AG04450 (cell line): Measurements from ENCODE around the gene TAB3. TPM values are rescaled to one million over a fixed set of nuclear protein-coding genes. Genes with fewer than 3 reads are reported as not detected.

ENCODE experiments used
- CTCF ChIA-PET: fragments of 300-600, 350-600 bp; formaldehyde crosslinking; extraction: SDS; loops from one replicate; lab custom pipeline; 2022; ENCODE audit warnings: antibody characterized with exemption, inconsistent platforms; lab: Charles Lee
- POLR2A ChIA-PET: fragments of 350-600 bp; formaldehyde crosslinking; extraction: SDS; loops from one replicate; lab custom pipeline; 2021; ENCODE audit warnings: antibody characterized with exemption, inconsistent platforms; lab: Yijun Ruan, JAX
- DNase-seq: peaks from one replicate; pipeline ENCODE4 v3.0.0-alpha.2; 2011; ENCODE audit warnings: low read depth, low spot score
- H3K27ac ChIP-seq: one replicate; pipeline ENCODE4 v1.5.1; 2012; ENCODE audit warnings: low read depth, low read length, control low read depth
- H3K27me3 ChIP-seq: one replicate; pipeline ENCODE4 v1.6.0; 2012; ENCODE audit warnings: low read length; ENCODE audit not compliant: control insufficient read depth, insufficient read depth
- H3K4me3 ChIP-seq: 2 replicates; pipeline ENCODE4 v1.5.1; 2011; ENCODE audit warnings: mild to moderate bottlenecking, low read depth, low read length, control low read depth
- H3K9me3 ChIP-seq: 2 replicates; pipeline ENCODE4 v1.5.1; 2012; ENCODE audit warnings: low read length; ENCODE audit not compliant: control insufficient read depth, insufficient read depth
- CTCF ChIP-seq: IDR thresholded peaks from 2 replicates; pipeline ENCODE4 v1.5.1; 2011; ENCODE audit warnings: low read depth, low read length, control low read depth, inconsistent platforms
- polyA plus RNA-seq: library from polyadenylated mRNA; depleted of rRNA; stranded (reverse); fragments of >200 nt; gene quantifications from 2 replicates; pipeline ENCODE4 v1.2.3, GENCODE V29; 2011

TAB3 gene
- polyA plus RNA-seq, 1 experiment: 14.9 TPM

GRCh38 chrX:30831082-30831481 is 58.0 kb downstream of the TAB3 start:
- Histone ChIP-seq H3K27ac (no peak overlapping the region), H3K9me3 (no peaks in the 10 kb centered on the region), H3K27me3 (no peaks in the 10 kb centered on the region), H3K4me3 (no peak overlapping the region)
- no peak for TF ChIP-seq CTCF
- ChIA-PET POLR2A (no interaction called here), CTCF (interaction anchor here (0.6 to 1.3 kb wide), 2 partner anchors 8 to 95 kb away, joined by 3 read pairs; no protein-coding TSS in a partner anchor)
- DNase-seq: no peak

GRCh38 chrX:30830326-30830943 is 58.6 kb downstream of the TAB3 start:
- H3K27me3 ChIP-seq: no peaks in the 10 kb centered on the region
- ChIA-PET CTCF (interaction anchor here (0.6 to 1.3 kb wide), 3 partner anchors 8 to 95 kb away, joined by 3 read pairs; no protein-coding TSS in a partner anchor), POLR2A (no interaction called here)
- DNase-seq: no peak
- no peaks in the 10 kb centered on the region for H3K9me3 ChIP-seq
- no peak overlapping the region for H3K4me3 ChIP-seq
- H3K27ac ChIP-seq: no peak overlapping the region
- TF ChIP-seq CTCF: no peak

- Histone ChIP-seq H3K27me3 (no peaks in the 10 kb centered on the region), H3K4me3 (no peak overlapping the region), H3K27ac (no peak overlapping the region), H3K9me3 (no peaks in the 10 kb centered on the region)
- ChIA-PET CTCF (no interaction called here), POLR2A (no interaction called here)
- no peak for TF ChIP-seq CTCF
- DNase-seq: no peak
Observed at GRCh38 chrX:30824275-30824674, 64.8 kb downstream of the TAB3 start.

- Histone ChIP-seq H3K4me3 (no peak overlapping the region), H3K9me3 (no peaks in the 10 kb centered on the region), H3K27me3 (no peaks in the 10 kb centered on the region), H3K27ac (no peak overlapping the region)
- no peak for DNase-seq
- TF ChIP-seq CTCF: no peak
- ChIA-PET CTCF (interaction anchor here (0.7 to 1.2 kb wide), 2 partner anchors 8 to 86 kb away, joined by 3 read pairs; no protein-coding TSS in a partner anchor), POLR2A (no interaction called here)
Observed at GRCh38 chrX:30822764-30823163, 66.3 kb downstream of the TAB3 start.

GRCh38 chrX:30822068-30822681 is 66.9 kb downstream of the TAB3 start:
- TF ChIP-seq CTCF: 0 out of 2 replicates have a peak, but pooled peaks have one; percentile 7
- H3K9me3 ChIP-seq: no peaks in the 10 kb centered on the region
- no peak overlapping the region for H3K4me3 ChIP-seq
- ChIA-PET POLR2A (no interaction called here), CTCF (interaction anchor here (1.2 kb wide), 1 partner anchor 86 kb away, joined by 3 read pairs; no protein-coding TSS in a partner anchor)
- DNase-seq: no peak
- no peaks in the 10 kb centered on the region for H3K27me3 ChIP-seq
- H3K27ac ChIP-seq: no peak overlapping the region
